ENCODE measurements around the gene AKR1E2. TPM values are rescaled to one million over a fixed set of nuclear protein-coding genes. Genes with fewer than 3 reads are reported as not detected.
A peak's percentile ranks its signal among the peaks of the same experiment; 100 is the strongest.

Gene AKR1E2
- total RNA-seq = 4.1 to 5.3 TPM (median 4.9 TPM) in 3 replicates
- long read RNA-seq, partial matches to known transcripts = 0 of 1 reads
- long read RNA-seq, other reads (novel, unspliced or antisense) = 1 of 1 reads

DNA sequence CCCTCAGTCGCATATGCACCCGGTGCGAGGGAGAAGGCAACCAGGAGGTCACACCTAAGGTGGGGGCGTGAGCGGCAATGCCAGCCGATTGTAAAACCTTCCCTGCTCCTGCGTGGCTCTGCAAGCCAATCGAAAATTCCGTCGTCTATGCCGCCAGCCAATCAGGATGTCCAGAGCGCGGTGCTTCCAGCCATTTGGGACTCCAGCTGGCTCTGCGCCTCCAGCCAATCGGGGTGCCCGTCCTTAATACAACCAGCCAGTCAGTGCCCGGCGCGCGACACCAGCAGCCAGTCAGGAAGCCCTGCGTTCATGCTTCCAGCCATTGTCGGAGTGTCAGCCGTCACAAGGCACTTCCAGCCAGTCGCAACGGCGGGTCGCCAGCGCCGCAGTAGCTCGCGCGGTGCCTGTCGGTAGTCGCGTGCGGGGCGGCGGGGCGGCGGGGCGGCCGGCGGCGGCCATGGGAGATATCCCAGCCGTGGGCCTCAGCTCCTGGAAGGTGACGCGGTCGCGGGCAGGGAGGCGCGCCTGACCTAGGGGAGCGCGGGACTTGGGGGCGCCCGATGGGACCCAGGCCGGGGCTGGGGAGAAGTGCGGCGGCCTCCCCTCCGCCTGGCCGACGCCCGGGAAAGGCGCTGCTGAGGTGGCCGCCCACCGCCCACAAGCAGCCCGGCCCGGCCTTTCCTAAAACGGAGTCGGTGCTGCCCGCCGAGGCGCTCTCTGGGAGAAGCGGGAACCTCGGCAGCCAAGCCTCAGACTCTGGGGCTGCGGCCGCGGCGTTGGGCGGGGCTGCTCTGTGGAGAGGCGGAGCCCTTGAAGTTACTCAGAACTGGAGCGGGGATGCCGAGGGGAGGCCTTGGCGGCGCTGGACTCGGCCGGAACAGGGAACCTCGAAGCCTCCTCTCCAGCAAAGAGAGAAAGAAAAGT is at the start of gene AKR1E2:
TSS of gene AKR1E2 (plus strand) at position 340 of the 924 bp plus-strand sequence. CDS start at position 458, 118 bp downstream.
- Mint-ChIP-seq H3K27me3 (ENCODE audit: low read depth) (no peaks in the 10 kb centered on the region), H3K36me3 (ENCODE audit: low read depth) (peaks cover 2% of the 10 kb centered on the region), H3K4me1 (ENCODE audit: low read depth) (peaks cover 29% of the 10 kb centered on the region), H3K4me3 (ENCODE audit: unreplicated experiment) (peak within 1 kb of the TSS; percentile 76), H3K9me3 (ENCODE audit: low read depth) (peaks cover 6% of the 10 kb centered on the region), H3K27ac (ENCODE audit: unreplicated experiment) (peak within 1 kb of the TSS; percentile 72)
- TF ChIP-seq, protein P1, sequence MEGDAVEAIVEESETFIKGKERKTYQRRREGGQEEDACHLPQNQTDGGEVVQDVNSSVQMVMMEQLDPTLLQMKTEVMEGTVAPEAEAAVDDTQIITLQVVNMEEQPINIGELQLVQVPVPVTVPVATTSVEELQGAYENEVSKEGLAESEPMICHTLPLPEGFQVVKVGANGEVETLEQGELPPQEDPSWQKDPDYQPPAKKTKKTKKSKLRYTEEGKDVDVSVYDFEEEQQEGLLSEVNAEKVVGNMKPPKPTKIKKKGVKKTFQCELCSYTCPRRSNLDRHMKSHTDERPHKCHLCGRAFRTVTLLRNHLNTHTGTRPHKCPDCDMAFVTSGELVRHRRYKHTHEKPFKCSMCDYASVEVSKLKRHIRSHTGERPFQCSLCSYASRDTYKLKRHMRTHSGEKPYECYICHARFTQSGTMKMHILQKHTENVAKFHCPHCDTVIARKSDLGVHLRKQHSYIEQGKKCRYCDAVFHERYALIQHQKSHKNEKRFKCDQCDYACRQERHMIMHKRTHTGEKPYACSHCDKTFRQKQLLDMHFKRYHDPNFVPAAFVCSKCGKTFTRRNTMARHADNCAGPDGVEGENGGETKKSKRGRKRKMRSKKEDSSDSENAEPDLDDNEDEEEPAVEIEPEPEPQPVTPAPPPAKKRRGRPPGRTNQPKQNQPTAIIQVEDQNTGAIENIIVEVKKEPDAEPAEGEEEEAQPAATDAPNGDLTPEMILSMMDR (IDR thresholded peaks at IDR 0.05) = no peak
- DNase-seq (ENCODE audit: low spot score) = peak; percentile 94

DNA sequence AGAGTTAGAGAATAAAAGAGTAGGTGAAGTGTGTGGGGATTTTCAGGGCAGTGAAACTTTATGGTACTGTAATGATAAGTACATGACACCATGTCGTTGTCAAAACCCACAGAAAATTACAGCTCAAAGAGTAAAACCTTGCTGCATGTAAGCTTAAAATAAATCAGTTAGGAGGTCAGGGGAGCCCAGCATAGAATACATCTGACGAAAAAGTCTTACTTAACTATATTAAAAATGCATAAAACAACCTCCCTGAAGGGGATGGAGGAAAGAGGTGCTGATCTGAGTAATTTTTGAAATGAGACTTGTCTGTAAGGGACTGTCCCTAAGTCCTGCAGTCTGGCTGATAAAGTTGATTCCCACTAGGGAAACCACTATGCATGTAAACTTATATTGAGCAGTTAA is 49.8 kb upstream of the AKR1E2 start:
- no peak for DNase-seq (ENCODE audit: low spot score)
- Mint-ChIP-seq H3K4me1 (ENCODE audit: low read depth) (peaks cover 22% of the 10 kb centered on the region), H3K27ac (ENCODE audit: unreplicated experiment) (no peak overlapping the region), H3K4me3 (ENCODE audit: unreplicated experiment) (no peak overlapping the region), H3K36me3 (ENCODE audit: low read depth) (no peaks in the 10 kb centered on the region), H3K9me3 (ENCODE audit: low read depth) (no peaks in the 10 kb centered on the region), H3K27me3 (ENCODE audit: low read depth) (no peaks in the 10 kb centered on the region)
- TF ChIP-seq, protein P1 (IDR thresholded peaks at IDR 0.05) = no peak

DNA sequence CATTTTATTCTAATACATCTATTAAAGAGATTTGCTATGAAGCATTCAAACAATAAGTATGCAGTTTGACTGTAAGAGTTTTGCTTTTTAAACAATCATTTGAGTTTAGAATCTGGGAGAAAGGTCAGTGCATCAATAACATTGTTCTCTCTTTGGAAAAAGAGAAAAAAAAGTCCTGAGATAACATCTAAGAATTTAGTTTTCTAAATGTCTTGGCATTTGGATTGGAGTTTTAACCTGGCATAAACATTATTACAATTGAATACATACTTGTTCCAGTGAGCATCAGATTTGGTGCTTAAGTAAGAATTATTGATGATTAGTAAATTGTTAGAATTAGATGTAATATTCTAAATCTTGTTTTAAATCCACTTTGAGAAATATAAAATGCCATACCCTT is 47.2 kb upstream of the AKR1E2 start:
- DNase-seq (ENCODE audit: low spot score) = no peak
- TF ChIP-seq, protein P1 (IDR thresholded peaks at IDR 0.05) = no peak
- Mint-ChIP-seq H3K27ac (ENCODE audit: unreplicated experiment) (no peak overlapping the region), H3K4me3 (ENCODE audit: unreplicated experiment) (no peak overlapping the region), H3K9me3 (ENCODE audit: low read depth) (no peaks in the 10 kb centered on the region), H3K4me1 (ENCODE audit: low read depth) (peaks cover 11% of the 10 kb centered on the region), H3K36me3 (ENCODE audit: low read depth) (no peaks in the 10 kb centered on the region), H3K27me3 (ENCODE audit: low read depth) (no peaks in the 10 kb centered on the region)

DNA sequence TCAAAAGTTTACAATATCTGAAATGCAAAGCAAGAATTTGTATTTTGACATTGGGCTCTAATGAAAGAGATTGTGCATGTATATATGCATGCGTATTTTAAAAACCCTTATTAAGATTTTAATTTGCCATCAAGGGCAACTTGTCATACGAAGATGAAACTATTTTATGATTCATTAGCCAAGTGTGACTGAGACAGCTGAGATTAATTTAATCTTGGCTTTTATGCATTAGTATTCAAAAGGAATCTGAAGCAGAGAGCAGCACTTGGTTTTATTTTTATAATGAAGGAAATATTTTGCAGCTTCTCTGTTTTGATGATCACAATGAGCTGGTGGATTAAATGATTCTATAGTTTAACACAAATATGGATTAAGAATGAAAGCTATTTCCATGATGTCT is 45.9 kb upstream of the AKR1E2 start:
- Mint-ChIP-seq H3K4me3 (ENCODE audit: unreplicated experiment) (no peak overlapping the region), H3K27ac (ENCODE audit: unreplicated experiment) (no peak overlapping the region), H3K36me3 (ENCODE audit: low read depth) (no peaks in the 10 kb centered on the region), H3K4me1 (ENCODE audit: low read depth) (peaks cover 17% of the 10 kb centered on the region), H3K9me3 (ENCODE audit: low read depth) (no peaks in the 10 kb centered on the region), H3K27me3 (ENCODE audit: low read depth) (no peaks in the 10 kb centered on the region)
- TF ChIP-seq, protein P1 (IDR thresholded peaks at IDR 0.05) = no peak
- no peak for DNase-seq (ENCODE audit: low spot score)

DNA sequence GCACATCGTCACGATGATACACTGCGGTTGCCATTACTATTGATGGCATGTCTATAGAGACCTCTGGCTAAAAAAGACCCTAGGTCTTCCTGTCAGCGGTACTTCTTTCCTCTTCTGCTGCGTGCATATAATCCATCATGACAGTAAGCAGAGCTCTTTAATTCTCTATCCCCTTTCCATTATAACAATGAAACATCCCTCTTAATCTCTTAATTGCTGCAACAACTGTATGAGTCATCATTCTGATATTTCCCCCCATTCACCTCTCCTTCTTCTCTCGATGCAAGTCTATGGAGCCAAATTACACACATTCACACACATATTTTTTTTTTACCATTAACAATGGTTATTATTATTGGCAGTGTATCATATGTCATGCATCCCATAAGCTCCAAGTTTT is 45.2 kb upstream of the AKR1E2 start:
- peak overlapping the region; percentile 28 for H3K27ac Mint-ChIP-seq (ENCODE audit: unreplicated experiment)
- DNase-seq (ENCODE audit: low spot score) = no peak
- no peaks in the 10 kb centered on the region for H3K9me3 Mint-ChIP-seq (ENCODE audit: low read depth)
- H3K36me3 Mint-ChIP-seq (ENCODE audit: low read depth) = no peaks in the 10 kb centered on the region
- no peaks in the 10 kb centered on the region for H3K27me3 Mint-ChIP-seq (ENCODE audit: low read depth)
- no peak overlapping the region for H3K4me3 Mint-ChIP-seq (ENCODE audit: unreplicated experiment)
- TF ChIP-seq, protein P1 (IDR thresholded peaks at IDR 0.05) = no peak
- H3K4me1 Mint-ChIP-seq (ENCODE audit: low read depth) = peaks cover 17% of the 10 kb centered on the region

All from chondrocyte (in vitro differentiated cells).